Stimulated activated naive CD4-positive, alpha-beta T cell treated with Interleukin-2 at 50 U/mL for 16 hours (primary cell): ENCODE data around the gene MAST4.

Experiments used
- DNase-seq: peaks from one replicate; lab custom pipeline; 2025; lab: John Stamatoyannopoulos, UW

MAST4 gene

DNA sequence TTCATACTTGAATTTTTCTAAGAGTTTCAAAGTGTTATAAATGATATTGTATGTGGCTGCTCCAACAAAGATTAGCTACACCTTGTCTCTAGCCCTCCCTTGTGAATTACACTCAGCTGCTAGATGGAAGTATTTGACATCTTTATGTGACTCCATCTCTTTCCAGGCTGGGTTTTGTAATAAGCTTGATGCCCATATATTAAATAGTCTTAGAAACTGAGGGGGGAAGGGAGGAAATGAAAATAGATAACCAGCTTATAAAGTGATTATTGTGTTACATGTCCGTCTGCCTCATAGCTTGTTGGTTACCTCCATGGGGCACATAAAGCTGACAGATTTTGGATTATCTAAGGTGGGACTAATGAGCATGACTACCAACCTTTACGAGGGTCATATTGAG is 537.0 kb downstream of the MAST4 start:
- no peak for DNase-seq

DNA sequence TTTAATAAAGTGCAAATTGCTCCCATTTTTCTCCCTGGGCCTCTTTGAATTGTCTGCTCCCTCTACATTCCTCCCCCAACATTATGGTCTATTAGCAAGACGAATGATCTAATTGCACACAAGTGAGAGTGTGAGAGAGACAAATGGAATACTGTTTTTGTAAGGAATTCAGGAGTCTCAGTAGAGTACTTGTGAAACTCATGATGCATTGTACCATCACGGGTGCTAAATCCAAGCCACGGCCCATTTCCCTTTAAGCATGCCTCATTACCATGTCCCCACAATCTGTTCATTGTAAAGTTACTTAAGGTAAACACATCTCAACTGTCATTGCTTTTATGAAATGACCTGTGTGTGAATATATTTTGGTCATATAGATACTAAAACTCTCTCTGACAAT is 537.6 kb downstream of the MAST4 start:
- no peak for DNase-seq

DNA sequence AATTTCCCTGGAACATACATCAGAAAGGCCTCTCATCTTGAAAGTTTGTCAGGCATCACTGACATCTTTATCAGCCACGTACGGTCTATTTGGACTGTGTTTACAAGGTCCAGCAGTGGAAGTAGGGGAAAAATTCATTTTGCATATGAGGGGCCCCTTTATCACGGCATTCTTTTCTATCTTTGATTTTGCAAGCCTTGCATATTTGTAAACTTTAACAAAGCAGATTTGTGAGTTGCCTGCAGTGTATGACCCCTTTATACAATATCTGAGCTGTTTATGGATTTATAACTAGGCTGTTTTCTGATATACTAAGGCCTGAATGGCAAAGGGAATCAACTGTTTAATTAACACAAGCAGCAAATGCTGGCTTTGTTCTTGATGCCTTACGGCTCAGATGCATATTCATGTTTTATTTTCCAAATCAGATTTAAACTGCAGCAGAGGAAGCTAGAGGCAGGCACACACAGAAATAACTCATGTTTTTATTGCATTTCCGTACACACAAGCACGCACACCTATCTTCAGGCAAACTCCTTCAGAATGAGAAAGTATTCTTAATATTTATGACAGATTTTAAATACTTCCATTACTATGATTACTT is 539.3 kb downstream of the MAST4 start:
- no peak for DNase-seq

DNA sequence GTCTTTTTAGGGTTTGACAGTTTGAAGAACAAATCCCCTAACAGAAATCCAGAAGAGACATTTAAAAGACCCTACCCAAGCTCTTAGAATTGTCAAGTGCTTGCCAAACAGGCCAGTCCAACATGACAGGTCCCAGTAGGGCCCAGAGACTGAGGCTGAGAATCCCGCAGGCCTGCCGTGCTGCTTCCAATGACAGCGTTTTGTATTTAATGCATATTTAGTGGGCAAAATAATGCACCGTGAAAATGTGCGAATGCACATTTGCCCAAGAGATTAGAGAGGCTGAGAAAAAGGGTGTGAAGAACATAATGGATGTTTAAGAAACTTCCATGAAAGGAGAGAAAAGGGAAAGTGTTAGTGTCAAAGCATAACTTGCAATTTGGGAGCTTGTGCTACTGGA is 542.8 kb downstream of the MAST4 start:
- no peak for DNase-seq

DNA sequence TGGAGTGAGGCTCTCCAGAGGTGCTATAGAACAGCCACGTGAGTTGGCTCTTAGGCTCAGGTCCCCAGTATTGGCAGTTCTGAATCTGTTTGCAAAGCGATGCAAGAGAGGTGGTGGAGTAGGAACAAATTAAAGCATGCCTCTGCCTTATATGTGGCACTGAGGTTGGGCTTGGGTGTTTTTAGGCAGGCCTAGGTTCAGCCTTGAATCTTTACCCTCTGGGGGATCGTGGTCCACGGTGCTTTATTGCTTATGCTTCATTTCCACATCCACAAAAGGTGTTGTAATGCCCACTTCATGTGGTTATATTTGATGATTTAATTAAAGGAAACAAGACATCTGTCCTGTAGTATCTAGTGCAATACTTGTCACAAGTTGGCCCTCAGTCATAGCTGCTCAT is 544.2 kb downstream of the MAST4 start:
- no peak for DNase-seq

DNA sequence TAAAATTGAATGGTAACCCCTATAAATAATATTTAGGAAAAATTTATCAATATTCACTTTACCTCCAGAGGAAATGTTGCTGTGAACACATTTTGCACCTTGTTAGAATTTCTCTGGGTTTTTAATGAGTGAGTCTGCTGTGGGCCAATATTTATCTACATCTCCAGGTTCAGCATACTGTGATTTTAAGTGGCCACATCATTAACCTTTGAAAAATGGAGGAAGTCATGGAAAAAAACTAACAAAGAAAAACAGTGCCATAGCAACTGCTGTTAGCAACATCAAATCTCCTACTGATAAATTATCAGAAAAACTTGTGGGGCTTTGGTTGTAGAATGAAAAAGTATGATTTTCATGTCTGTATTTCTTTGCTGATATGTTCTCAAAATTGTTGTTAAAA is 545.5 kb downstream of the MAST4 start:
- no peak for DNase-seq

DNA sequence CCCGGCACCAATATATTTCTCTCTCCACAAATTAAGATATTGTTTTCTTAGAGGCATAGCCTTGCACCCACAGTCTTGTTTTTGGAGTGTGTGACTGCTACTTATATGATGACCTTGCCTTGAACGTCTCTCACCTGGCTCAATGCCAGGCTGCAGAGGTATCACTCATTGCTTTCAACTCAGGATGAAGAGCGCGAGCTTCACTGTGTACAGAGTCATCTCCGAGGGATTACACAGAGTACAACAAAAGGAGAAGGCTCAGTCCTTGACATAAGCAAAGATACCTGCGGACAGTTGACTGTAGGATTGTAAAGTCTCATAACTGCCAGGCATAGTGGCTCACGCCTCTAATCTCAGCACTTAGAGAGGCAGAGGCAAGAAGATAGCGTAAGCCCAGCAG is 546.6 kb downstream of the MAST4 start:
- DNase-seq: no peak

DNA sequence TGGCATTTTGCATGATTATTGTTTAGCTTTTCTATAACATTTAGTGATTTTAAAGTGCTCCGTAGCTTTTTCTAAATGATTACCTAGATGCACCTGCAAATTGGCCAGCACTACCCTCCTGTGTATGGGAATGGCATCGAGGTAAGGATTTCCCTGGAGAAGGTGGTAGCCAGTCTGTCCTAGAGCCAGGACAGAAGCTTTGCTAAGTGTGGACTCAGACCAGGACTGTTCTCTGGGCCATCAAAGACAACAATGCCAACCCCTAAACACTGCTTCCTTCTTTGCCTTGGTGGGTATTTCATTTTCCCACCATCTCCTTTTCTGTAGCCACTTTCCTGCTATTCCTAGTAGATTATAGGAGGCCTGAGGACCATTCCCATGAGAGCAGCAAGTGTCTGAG is 547.4 kb downstream of the MAST4 start:
- no peak for DNase-seq

DNA sequence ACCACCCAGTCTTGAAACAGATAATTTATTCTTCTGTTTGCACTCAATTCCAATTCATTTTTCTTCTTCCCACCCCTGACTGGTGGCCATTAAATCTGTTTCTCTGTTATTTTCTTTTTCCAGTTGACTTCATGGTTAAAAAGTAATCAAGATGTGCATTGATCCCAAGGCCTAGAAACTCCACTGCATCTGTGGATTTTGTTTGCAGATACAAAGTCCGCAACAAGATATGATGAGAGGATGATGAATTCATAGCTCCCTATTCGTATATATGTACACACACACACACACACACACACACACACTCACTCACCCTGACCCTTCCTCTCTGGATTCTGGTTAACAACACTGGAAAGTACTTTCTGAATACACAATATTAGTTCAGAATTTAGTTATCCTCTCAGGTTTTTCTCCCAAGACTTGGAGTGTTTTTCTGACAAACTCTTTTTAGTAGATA is 548.0 kb downstream of the MAST4 start:
- no peak for DNase-seq

DNA sequence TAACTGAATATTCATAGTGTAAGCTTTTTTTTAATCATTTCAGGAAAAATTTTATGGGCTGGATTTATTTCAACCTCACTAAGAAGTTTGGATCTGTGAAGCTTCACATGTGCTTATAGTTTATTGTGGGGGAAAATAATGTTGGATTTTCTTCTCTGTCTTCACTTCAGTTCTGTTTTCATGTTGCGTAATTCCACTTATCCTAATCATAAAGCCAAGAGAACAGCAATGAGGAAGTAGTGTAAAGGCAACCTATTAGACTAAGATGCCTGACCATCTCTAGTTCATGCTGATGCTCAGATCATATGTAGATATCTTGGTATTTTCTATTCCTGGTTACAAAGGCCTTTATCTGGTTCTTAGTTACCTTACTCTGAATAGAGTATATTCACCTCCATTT is 550.4 kb downstream of the MAST4 start:
- no peak for DNase-seq

DNA sequence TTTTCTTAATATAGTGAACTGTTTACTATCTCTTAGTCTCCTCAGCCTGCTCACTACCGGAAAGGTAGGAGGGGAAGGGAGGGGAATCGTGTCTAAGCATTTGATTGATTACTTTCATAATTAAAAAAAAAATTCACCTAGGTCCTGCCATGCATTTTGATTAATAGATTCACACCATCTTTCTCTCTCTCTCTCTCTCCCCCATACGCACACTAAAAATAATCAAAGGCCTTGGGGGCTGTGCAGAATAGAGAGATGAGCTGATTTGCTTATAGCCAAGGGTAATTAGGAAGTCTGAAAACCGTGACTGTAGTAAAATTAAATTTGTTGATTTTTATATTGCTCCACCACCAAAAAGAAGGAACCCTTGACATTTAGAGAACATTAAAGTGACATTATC is 550.8 kb downstream of the MAST4 start:
- no peak for DNase-seq

DNA sequence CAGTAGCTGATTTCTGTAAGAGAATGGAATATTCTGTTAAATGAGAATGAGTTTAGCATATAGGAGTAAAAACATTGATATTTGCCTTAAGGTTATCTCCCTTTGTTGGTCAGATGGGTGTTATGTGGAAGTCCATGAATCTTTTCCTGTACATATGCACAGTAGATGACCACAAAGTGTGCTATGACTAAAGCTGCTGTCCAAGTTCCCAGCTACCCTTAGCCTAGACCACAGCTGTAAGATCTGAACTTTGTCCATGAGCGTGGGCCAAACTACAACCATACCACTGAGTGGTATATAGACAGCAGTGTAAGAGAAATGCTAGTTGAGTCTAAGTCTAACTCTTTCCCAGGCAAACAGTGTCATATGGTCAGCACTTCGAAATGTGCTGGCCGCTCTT is 551.6 kb downstream of the MAST4 start:
- DNase-seq: no peak

DNA sequence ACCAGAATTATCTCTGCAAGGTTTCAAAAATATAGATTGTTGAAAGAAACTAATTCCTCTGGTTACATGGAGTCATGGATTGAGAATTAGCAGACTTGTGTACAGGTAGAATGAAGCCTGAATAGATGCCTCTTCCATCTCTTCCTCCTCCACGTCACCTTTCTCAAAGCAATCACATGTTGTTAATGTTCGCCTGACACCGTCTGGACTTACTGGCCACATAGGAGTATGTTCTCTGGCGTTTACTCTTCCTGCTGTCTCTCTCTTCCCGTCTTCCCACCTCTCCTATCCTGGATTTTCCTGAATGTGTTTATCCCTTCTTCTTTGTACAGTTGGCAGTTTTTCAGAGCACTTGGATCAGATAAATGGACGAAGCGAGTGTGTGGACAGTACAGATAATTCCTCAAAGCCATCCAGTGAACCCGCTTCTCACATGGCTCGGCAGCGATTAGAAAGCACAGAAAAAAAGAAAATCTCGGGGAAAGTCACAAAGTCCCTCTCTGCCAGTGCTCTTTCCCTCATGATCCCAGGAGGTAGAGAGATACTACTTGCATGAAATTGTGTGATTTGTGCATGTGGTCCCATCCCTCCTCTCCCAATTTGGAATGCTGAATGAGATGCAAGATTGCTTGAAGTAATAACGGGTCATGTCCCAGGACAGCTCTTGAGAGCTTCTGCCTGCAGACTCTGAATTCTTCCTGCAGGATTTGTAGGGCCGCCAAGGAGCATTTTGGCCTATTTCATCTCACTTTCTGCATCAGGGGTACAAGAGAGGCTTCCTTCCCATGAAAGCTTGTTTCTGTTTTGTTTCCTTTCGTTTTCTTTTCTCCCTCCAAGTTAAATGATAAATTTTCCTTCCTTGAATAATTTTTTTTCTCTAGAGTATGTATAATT is 553.1 kb downstream of the MAST4 start:
- no peak for DNase-seq

DNA sequence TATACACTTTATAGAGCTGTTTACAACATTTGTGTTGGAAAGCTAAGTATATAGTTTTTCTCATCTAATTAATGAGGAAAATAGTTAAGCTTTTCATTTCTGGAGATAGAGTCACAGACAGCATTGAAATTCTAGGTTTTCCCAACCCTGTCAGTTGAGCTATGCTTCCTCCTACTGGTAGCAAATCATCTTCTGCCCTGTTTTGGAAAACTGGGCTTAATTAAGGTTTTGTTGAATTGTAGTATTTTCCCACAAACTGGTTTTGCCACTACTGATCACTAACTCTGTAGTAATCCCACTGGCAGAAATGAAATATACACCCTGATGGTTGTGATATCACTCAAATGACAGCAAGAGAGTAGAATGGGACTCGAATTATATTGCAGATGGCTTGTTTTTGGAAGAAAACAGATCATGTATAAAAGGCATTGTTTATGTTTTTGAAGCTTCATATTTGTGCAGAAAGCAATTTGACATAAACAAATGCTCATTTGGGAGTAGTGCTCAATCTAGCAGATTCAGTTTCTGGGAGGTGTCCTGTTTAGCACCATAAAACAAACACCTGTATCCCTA is 553.8 kb downstream of the MAST4 start:
- DNase-seq: no peak

DNA sequence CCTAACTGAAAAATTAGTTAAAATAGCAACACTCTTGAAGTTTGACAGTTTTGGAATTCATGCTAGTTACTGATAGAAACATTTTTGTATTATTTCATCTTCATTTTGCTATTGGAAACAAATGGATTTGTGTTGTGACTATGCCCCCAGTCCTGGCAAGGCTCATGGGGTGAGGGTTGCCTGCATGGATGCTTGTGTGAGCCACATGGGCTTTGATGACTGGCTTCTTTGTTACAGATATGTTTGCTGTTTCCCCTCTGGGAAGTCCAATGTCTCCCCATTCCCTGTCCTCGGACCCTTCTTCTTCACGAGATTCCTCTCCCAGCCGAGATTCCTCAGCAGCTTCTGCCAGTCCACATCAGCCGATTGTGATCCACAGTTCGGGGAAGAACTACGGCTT is 556.2 kb downstream of the MAST4 start:
- DNase-seq: no peak

DNA sequence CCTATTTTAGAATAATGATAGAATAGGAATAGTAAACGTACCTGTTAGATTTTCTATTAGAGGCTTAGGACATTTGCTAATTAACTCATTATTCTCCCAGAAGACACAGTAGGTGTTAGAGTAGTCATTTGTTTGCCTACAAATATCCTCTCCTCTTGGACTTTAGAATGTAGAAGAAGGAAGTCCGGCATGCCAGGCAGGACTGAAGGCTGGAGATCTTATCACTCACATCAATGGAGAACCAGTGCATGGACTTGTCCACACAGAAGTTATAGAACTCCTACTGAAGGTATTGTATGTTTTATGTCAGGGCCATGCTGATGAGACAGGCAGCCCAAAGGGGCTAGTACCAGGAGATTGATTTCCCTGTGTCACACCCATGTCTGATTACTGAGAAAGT is 557.1 kb downstream of the MAST4 start:
- no peak for DNase-seq

DNA sequence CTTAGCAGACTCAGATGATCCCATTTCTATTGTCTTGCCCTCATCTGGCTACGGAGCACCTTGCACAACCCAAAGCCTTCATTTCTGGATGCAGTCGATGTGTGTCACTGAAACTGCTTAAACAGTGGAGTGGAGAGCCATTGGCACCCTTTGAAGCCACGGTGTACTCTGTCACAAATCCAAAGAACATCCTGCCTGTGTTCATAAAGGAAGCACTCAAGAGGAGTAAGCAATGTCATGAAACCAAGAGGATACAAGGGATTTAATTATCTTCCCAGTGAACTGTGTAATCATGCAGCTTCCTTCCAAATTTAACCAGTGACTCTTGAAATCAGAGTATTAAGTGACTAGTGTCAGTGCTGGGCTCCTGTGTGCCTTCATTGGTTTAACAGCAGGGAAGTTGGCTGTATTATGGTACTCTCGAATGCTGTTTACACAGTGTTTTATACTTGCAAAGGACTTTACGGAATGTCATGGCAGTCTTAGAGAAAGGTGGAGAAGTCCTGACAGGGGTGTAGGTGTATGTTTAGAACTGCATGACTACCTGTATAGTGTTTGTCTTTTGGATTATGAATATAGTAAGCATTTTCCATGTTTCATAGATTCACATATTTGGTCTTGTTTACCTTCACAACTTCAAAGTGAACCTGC is 558.5 kb downstream of the MAST4 start:
- DNase-seq: no peak

DNA sequence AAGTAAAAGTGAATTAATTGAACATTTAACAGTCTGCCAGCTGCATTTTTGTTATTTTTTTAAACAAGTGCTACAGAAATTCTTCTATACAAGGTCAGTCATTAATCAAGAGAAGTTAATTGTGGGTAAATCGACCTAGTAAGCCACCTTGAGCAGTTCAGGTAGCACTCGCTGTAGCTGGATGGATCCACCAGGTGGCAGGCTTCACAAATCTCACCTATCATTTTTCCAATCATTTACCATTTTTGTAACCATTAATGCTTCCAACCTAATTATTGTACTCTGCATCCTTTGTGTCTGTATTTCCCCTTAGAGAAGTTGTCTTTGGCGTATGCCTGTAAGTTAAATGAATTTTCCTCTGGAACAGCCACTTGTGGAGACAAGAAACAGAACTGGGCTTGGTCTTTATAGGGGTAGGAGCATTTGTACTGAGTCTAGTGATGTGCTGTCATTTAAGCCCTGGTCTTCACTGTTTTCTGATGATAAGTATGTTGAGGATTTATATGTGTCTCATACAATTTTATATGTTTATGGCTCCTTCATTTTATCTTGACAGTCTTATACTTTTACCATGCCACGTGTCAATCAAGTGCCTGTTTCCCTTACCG is 560.9 kb downstream of the MAST4 start:
- DNase-seq: peak; percentile 25

DNA sequence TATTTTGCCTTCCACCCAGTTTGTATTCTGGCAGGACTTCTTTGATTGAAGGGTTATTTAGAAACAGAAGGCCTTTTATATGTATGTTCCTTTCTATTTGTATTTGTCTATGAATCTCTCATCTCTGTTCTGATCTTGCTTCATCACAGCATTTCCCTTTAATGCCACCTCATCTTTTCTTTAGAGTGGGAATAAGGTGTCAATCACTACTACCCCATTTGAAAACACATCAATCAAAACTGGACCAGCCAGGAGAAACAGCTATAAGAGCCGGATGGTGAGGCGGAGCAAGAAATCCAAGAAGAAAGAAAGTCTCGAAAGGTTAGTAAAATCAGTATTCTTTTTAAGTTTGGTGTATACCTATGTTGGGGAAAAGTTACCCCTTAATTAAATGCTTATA is 564.1 kb downstream of the MAST4 start:
- DNase-seq: no peak

DNA sequence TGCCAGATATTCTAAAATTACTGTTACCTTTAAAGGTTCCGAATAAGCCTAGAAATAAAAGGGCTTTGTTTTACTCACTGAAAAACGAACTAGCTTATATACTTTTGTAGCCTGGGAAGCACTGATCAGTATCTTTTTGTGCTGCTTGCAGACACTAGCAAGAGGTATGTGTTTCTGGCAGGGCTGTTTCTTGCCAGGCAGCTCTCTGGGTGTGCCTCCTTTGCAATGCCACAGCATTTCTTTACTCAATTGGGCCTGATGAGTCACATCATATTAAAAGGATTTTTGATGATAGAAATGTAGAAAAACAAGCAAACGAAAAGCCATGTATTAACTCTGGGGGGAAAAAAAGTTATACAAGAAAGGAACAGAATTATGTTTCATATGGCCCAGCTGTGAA is 564.8 kb downstream of the MAST4 start:
- peak; percentile 27 for DNase-seq

DNA sequence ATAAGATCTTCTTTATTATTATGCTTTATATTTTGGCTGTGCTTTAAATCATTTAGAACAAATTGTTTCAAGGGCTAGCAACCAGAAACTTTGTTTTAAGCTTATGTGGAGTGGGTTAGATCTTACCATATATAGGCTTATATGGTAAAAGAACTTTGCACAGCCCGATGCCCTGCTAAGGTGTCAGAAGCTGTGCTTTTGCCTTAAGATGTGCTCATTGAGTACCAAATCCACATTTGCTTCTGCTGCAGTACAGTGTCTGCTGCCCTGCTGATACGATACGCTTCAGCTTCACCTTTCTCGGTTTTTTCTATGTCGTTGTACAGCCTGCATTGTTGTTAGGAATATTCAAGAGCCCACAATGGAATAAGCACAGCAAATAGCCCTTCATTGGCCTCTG is 565.6 kb downstream of the MAST4 start:
- no peak for DNase-seq

DNA sequence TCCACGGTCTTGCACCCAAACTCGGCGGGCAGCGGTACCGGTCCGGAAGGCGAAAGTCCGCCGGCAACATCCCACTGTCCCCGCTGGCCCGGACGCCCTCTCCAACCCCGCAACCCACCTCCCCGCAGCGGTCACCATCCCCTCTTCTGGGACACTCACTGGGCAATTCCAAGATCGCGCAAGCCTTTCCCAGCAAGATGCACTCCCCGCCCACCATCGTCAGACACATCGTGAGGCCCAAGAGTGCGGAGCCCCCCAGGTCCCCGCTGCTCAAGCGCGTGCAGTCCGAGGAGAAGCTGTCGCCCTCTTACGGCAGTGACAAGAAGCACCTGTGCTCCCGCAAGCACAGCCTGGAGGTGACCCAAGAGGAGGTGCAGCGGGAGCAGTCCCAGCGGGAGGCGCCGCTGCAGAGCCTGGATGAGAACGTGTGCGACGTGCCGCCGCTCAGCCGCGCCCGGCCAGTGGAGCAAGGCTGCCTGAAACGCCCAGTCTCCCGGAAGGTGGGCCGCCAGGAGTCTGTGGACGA is 567.1 kb downstream of the MAST4 start:
- DNase-seq: no peak
